Calu3 (cell line): ENCODE measurements around the gene RAB11B. TPM values are rescaled to one million over a fixed set of nuclear protein-coding genes. Genes with fewer than 3 reads are reported as not detected.

Source experiments
- BruUV-seq: library from RNA; stranded (reverse); fragments of 400-500 nt; replicated peaks from 2 replicates; lab custom pipeline; 2021; lab: Mats Ljungman, UMichigan
- CTCF ChIA-PET: fragments of 300-600 bp; sonication (Branson Sonifier 250); formaldehyde crosslinking; loops from one replicate; lab custom pipeline; 2022; ENCODE audit warnings: antibody characterized with exemption; lab: Charles Lee
- DNase-seq: peaks from one replicate; pipeline ENCODE4 v3.0.0; 2022
- H3K27ac Mint-ChIP-seq: one replicate; pipeline ENCODE4 v1.8.0; 2022; ENCODE audit warnings: mixed read lengths; ENCODE audit not compliant: unreplicated experiment
- H3K27me3 Mint-ChIP-seq: one replicate; pipeline ENCODE4 v1.8.0; 2022; ENCODE audit warnings: mixed read lengths; ENCODE audit not compliant: unreplicated experiment
- H3K36me3 Mint-ChIP-seq: one replicate; pipeline ENCODE4 v1.8.0; 2022; ENCODE audit warnings: mild to moderate bottlenecking, moderate library complexity, mixed read lengths; ENCODE audit not compliant: insufficient read depth, unreplicated experiment
- H3K4me1 Mint-ChIP-seq: one replicate; pipeline ENCODE4 v1.8.0; 2022; ENCODE audit warnings: mild to moderate bottlenecking, low read depth, mixed read lengths; ENCODE audit not compliant: unreplicated experiment
- H3K4me3 Mint-ChIP-seq: one replicate; pipeline ENCODE4 v1.8.0; 2022; ENCODE audit warnings: mild to moderate bottlenecking, low read depth, moderate library complexity, mixed read lengths; ENCODE audit not compliant: unreplicated experiment
- H3K9me3 Mint-ChIP-seq: one replicate; pipeline ENCODE4 v1.8.0; 2022; ENCODE audit warnings: low read depth, mixed read lengths; ENCODE audit not compliant: unreplicated experiment
- intact Hi-C: fragments of 100-400 bp; cut with micrococcal nuclease; formaldehyde crosslinking; loops from one replicate; pipeline ENCODE4 v1.10.0; 2022; ENCODE audit not compliant: unreplicated experiment
- total RNA-seq: library from RNA; stranded (reverse); gene quantifications from 2 replicates; pipeline ENCODE4 v1.2.3, GENCODE V29; 2022
- TF ChIP-seq, protein P1 (sequence below): fragments of 200-600 bp; IDR thresholded peaks from one replicate; pipeline ENCODE4 v1.8.0; 2022; ENCODE audit warnings: antibody characterized with exemption; ENCODE audit not compliant: unreplicated experiment

The RAB11B gene
- total RNA-seq, 1 experiment from 2014 or later = 57.5 TPM

DNA sequence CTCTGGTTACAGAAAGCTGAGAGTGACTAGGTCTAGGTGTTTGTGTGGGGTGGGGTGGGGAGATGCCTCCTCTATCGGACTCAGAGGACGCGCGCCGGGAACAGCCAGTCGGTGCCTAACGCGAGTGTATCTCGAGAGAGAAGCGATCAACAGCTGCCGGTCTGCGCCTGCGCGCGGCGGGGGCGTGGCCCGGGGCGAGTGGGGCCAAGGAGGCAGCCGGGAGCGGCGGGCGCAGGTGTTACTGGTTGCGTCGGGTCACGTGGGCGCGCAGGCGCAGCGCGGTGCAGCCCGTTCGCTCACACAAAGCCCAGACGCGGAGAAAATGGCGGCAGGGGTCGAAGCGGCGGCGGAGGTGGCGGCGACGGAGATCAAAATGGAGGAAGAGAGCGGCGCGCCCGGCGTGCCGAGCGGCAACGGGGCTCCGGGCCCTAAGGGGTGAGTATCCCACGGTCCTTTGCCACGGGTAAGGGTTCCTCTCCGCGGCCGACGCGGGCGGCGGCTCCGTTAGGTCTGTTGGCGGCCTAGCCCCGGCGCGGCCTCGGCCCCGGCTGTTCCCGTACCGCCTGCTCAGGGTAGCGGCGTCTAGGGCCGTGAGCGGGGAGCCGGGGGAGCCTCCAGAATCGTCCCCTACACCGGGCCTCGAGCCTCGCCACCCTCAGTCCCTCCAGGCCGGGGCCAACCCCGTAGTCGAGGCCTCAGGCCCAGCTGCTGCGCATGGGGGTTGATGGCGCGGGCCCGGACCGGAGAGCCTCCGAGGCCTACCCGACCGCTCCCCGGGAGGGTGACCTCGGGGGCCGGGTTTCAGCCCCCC is 54.7 kb downstream of the RAB11B start, which contains the start of gene HNRNPM:
Gene HNRNPM, plus strand, starts transcription at position 299 of the 811 bp plus-strand sequence. Its CDS starts 24 bp downstream, at position 323.
- Mint-ChIP-seq H3K9me3 (no peaks in the 10 kb centered on the region), H3K36me3 (peaks cover 41% of the 10 kb centered on the region), H3K27me3 (no peaks in the 10 kb centered on the region), H3K27ac (peak within 1 kb of the TSS; percentile 99), H3K4me3 (peak within 1 kb of the TSS; percentile 95), H3K4me1 (peaks cover 9% of the 10 kb centered on the region)
- CTCF ChIA-PET = interaction anchor here (1.2 to 1.5 kb wide), 2 partner anchors 21 to 32 kb away, joined by 4 to 7 read pairs; partner anchors contain the start of gene MARCHF2
- intact Hi-C loops = no loop called here
- peak; percentile 99 for DNase-seq
- no TSS peak for BruUV-seq
- TF ChIP-seq, protein P1, sequence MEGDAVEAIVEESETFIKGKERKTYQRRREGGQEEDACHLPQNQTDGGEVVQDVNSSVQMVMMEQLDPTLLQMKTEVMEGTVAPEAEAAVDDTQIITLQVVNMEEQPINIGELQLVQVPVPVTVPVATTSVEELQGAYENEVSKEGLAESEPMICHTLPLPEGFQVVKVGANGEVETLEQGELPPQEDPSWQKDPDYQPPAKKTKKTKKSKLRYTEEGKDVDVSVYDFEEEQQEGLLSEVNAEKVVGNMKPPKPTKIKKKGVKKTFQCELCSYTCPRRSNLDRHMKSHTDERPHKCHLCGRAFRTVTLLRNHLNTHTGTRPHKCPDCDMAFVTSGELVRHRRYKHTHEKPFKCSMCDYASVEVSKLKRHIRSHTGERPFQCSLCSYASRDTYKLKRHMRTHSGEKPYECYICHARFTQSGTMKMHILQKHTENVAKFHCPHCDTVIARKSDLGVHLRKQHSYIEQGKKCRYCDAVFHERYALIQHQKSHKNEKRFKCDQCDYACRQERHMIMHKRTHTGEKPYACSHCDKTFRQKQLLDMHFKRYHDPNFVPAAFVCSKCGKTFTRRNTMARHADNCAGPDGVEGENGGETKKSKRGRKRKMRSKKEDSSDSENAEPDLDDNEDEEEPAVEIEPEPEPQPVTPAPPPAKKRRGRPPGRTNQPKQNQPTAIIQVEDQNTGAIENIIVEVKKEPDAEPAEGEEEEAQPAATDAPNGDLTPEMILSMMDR = no peak

DNA sequence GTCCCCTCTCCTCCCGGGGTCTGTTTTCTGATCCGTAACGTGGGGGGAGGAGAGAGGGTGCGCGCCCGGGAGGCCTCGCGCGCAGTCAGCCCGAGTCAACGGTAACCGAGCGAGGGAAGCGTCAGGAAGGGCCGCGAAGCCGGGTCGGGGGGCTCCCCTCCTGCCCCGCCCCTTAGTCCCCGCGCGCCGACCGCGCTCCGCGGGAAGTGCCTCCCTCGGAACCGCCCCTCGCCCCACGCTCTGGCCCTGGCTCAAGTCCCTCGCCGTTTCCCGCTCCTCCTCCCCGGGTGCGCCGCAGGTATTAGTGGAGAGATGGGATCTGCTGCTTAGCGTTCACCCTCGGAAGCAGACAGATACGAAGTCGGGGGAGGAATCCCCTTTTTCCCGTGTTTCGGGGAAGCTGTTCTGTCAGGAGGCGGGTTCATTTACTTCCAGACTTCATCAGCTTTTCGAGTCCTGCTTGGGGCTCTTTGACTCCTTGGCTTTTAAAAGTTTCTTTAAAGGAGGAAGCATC is 55.4 kb downstream of the RAB11B start:
- peaks cover 43% of the 10 kb centered on the region for H3K36me3 Mint-ChIP-seq
- intact Hi-C loops = no loop called here

GRCh38 chr19:8446061-8446709 is 56.0 kb downstream of the RAB11B start:
- H3K4me1 Mint-ChIP-seq = peaks cover 10% of the 10 kb centered on the region
- intact Hi-C loops = no loop called here
- H3K27ac Mint-ChIP-seq = no peak overlapping the region
- no peaks in the 10 kb centered on the region for H3K27me3 Mint-ChIP-seq
- CTCF ChIA-PET = interaction anchor here (0.6 to 0.7 kb wide), 4 partner anchors 10 to 386 kb away, joined by 3 read pairs; no protein-coding TSS in a partner anchor
- DNase-seq = no peak
- peaks cover 45% of the 10 kb centered on the region for H3K36me3 Mint-ChIP-seq
- TSS peak; percentile 44 for BruUV-seq
- H3K4me3 Mint-ChIP-seq = peak overlapping the region; percentile 95
- TF ChIP-seq, protein P1 = no peak
- no peaks in the 10 kb centered on the region for H3K9me3 Mint-ChIP-seq

More for the DNA sequence above, 55.4 kb downstream of the RAB11B start:
- no peaks in the 10 kb centered on the region for H3K9me3 Mint-ChIP-seq
- BruUV-seq = no TSS peak
- no peaks in the 10 kb centered on the region for H3K27me3 Mint-ChIP-seq
- TF ChIP-seq, protein P1 = no peak
- CTCF ChIA-PET = interaction anchor here (0.6 to 0.7 kb wide), 2 partner anchors 10 to 211 kb away, joined by 3 read pairs; no protein-coding TSS in a partner anchor
- DNase-seq = peak; percentile 26
- peak overlapping the region; percentile 95 for H3K4me3 Mint-ChIP-seq
- H3K27ac Mint-ChIP-seq = no peak overlapping the region
- peaks cover 9% of the 10 kb centered on the region for H3K4me1 Mint-ChIP-seq

GRCh38 chr19:8449830-8450229 is 59.7 kb downstream of the RAB11B start:
- no peak for DNase-seq
- Mint-ChIP-seq H3K4me1 (peaks cover 26% of the 10 kb centered on the region), H3K9me3 (no peaks in the 10 kb centered on the region), H3K4me3 (no peak overlapping the region), H3K27ac (no peak overlapping the region), H3K36me3 (peaks cover 46% of the 10 kb centered on the region), H3K27me3 (no peaks in the 10 kb centered on the region)
- intact Hi-C loops = no loop called here
- CTCF ChIA-PET = interaction anchor here (1.7 kb wide), 1 partner anchor 36 kb away, joined by 8 read pairs; the partner anchor contains the start of gene MARCHF2
- TF ChIP-seq, protein P1 = no peak
- BruUV-seq = no TSS peak
